OCI-LY3 (cell line): ENCODE data around the gene ITGB6.

Source experiments
- CTCF ChIP-seq: fragments of 200-600, 300-600 bp; sonication (generic); IDR thresholded peaks from 2 replicates; pipeline ENCODE4 v1.5.1; 2014; ENCODE audit warnings: antibody characterized with exemption, low read length, low read depth
- EZH2phosphoT487 ChIP-seq: fragments of 200-600 bp; shearing (Covaris generic); IDR thresholded peaks from 2 replicates; pipeline ENCODE4 v1.6.1; 2018; ENCODE audit warnings: antibody characterized with exemption, mixed run types, low read depth

- no peak for TF ChIP-seq CTCF
- TF ChIP-seq EZH2phosphoT487 = no peak
Observed at GRCh38 chr2:160199683-160200389, at the start of gene ITGB6.
